ENCODE data around the gene RING1.

DNA sequence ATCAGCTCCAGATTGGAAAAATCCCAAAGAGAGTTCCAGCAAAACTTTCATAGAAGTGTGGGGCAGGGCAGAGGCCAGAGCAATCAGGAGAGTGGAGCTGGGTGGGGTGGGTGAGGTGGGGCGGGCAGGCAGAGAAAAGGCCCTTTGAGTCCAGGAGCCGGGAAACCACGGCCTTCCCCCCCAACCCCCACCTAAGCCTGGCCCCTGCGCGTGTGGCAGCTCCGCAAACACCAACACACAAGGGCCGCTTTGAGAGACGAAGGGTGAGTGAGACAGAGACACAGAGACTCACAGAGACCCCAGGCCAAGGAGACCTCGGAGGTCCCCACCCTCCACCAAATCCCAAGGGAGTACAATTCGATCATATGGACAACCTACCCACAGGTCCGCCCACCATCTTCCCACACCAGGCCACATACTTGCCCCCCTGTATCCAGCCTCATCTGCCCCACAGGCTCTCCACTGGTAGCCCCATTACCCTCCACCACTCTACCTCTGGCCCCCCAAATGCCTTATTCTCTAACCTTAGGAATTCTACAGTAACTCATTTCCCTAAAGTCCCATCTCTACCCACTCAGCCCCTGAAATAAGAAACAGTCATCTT is 17.7 kb upstream of the RING1 start:
- TF ChIP-seq EGR1 (IDR thresholded peaks at IDR 0.05), result no peak
- no peak for TF ChIP-seq FOXM1 (IDR thresholded peaks at IDR 0.05; ENCODE audit: borderline replicate concordance, low read depth)
- TF ChIP-seq EP300 (IDR thresholded peaks at IDR 0.05; ENCODE audit: borderline replicate concordance), result no peak
- TF ChIP-seq, protein P1, sequence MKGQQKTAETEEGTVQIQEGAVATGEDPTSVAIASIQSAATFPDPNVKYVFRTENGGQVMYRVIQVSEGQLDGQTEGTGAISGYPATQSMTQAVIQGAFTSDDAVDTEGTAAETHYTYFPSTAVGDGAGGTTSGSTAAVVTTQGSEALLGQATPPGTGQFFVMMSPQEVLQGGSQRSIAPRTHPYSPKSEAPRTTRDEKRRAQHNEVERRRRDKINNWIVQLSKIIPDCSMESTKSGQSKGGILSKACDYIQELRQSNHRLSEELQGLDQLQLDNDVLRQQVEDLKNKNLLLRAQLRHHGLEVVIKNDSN (IDR thresholded peaks at IDR 0.05), result no peak
- no peak for TF ChIP-seq YY1 (IDR thresholded peaks at IDR 0.05; ENCODE audit: low read depth)
- TF ChIP-seq ZBTB7A (IDR thresholded peaks at IDR 0.05; ENCODE audit: low read depth), result no peak
- TF ChIP-seq TCF12 (IDR thresholded peaks at IDR 0.05; ENCODE audit: low read depth), result no peak
- TF ChIP-seq, protein P2, sequence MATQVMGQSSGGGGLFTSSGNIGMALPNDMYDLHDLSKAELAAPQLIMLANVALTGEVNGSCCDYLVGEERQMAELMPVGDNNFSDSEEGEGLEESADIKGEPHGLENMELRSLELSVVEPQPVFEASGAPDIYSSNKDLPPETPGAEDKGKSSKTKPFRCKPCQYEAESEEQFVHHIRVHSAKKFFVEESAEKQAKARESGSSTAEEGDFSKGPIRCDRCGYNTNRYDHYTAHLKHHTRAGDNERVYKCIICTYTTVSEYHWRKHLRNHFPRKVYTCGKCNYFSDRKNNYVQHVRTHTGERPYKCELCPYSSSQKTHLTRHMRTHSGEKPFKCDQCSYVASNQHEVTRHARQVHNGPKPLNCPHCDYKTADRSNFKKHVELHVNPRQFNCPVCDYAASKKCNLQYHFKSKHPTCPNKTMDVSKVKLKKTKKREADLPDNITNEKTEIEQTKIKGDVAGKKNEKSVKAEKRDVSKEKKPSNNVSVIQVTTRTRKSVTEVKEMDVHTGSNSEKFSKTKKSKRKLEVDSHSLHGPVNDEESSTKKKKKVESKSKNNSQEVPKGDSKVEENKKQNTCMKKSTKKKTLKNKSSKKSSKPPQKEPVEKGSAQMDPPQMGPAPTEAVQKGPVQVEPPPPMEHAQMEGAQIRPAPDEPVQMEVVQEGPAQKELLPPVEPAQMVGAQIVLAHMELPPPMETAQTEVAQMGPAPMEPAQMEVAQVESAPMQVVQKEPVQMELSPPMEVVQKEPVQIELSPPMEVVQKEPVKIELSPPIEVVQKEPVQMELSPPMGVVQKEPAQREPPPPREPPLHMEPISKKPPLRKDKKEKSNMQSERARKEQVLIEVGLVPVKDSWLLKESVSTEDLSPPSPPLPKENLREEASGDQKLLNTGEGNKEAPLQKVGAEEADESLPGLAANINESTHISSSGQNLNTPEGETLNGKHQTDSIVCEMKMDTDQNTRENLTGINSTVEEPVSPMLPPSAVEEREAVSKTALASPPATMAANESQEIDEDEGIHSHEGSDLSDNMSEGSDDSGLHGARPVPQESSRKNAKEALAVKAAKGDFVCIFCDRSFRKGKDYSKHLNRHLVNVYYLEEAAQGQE (IDR thresholded peaks at IDR 0.05; ENCODE audit: low read depth), result no peak
- no peak for TF ChIP-seq RAD21 (IDR thresholded peaks at IDR 0.05; ENCODE audit: low read depth)

Data from Ishikawa (cell line).